RPMI8226 (cell line): Measurements from ENCODE around the gene FILIP1L.

Source experiments
- DNase-seq: peaks from one replicate; pipeline ENCODE4 v3.0.0-alpha.2; 2015

FILIP1L gene

DNA sequence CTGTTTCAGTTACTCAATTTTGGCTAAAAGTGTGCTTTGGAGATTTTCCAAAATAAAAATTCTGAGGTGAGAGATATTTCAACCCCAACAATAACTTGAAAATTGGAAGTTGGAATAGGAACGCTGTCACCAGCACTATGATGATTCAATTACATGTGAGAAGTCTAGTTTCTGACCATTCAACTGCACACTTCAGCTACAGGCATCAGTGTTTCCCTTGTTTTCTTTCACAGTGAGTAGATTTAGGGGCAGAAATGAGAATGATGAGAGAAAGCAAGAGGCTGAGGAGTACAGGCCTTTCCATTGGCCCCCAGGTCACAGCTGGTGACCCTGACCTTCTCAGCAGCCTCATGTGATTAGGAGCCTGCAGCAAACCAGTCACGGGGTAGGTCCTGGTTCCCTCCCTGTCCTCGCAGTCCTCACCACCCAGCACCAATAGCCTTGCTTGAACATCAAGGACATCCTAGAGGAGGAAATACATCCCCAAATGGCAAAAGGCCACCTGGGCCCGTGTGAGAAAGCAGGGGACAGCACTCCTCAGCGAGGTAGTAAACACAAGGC, 10.0 kb upstream of the FILIP1L start:
- DNase-seq, result no peak

DNA sequence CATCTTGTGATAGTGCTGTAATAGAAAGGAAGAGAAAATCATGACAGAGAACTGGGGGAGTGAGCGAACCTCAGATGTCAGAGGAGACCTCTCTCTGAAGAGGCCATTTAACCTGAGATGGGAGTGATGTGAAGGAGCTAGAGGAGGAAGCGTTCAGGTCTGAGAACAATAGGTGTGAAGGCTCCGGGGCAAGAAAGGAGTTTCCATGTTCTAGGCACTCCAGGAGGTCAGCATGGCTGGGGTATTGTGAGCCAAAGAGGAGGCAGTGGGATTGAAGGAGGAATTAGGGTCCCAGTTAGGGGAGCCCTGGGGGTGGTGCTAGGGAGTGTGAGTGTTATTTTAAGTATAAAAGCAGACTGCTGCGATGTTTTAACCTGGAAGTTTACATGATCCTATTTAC, 8.8 kb upstream of the FILIP1L start:
- no peak for DNase-seq

DNA sequence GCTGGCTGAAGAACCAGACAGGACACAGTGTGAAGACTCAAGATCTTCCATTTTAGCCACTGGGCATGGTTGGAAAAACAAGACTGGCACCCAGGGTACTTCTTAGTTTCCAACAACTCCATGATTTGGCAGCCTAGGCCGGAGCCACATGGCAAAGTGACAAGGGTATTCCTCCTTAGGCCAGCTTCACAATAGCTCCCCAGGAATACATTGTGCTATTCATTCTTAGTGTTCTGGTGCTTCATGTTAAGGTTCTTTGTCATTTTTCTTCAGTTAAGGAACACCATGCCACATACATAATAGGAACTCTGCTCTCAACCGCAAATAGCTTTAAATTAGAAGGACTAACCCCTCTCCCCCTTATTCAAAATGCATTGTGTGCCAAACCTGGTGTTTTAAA, 8.0 kb upstream of the FILIP1L start:
- DNase-seq, result no peak

DNA sequence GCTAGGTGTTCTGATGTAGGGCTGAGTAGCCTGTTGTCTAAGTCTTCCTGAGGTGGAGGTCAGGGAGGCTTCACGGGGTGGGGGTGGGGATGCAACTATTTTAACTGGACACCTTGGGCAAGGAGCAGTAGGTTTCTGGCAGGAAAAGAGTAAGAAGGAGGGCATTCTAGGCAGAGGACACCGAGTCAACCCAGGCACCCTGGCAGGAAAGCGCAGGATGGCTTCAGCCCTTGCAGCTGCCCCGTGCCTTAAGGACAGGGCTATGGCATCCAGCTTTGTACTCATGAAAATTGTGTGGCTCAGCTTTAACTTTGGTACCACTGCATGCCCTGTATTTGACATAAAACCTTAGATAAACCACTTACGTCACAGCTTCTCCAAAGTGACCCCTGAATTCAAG, 6.4 kb upstream of the FILIP1L start:
- no peak for DNase-seq

DNA sequence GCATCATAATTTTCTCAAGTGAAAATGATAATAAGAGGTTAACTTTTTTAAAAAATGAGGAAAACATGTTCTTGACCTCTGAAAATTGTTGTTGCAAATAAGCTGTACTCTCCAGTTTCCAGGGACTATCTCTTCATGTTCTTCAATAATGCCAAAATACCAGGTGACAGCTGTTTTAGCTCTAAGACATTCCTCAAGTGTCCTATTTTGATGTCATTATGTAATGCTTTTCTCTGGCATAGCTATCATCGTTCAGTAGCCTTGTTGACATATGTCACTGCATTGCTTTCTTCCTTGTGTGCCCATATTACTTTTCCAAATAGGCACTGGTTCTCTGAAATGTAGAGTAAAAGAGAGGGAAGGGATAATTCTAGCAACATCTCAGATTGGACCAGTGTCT, 5.7 kb upstream of the FILIP1L start:
- DNase-seq, result no peak

DNA sequence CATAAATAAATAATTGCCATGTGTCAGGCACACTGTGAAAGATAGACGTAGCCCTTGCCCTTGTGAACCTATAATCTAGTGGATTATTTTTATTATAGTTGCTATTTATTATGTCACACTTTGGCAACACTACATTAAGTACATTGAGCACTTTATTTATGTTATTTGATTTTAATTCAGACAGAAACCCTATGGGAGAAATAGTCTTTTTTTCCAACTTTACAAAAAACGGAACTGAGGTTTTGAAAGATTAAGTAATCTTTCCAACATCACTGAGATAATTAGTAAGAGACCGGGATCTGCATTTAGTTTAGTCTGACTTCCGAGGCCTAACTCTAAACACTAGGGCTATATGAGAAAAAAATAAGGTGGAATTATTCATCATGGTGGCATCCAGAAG, 2.8 kb upstream of the FILIP1L start:
- DNase-seq, result no peak

DNA sequence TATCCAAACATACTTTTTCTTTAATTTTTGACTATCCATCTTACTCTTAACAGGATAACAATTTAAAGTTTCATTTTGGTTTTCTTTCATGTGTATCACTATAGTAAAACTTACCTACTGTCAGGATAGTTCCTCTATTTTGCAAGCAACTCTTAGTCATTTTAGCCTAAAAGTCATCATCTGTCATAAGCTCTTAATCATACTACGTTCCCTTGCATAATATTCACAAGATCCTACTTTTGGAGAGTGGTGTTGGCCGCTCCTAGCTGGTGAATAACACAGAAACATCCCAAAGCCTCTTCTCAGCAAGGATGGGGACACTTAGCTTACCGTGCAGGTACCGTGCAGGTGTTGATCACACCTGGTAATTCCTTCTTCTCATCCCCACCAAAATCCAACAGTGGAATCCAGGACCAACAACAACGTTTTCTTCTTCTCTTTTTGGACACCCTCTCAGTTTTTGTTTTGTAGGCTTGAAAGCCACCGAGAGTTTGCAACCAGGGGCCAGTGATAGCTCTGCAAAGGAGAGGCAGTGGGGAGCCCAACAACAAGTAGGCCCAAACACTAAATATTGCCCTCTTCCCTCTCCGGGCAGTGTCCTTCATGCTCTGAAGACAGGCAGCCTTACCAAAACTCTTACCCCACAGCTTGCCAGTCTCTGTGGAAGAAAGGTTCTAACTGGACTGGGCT, 433 bp downstream of the FILIP1L start:
- no peak for DNase-seq

DNA sequence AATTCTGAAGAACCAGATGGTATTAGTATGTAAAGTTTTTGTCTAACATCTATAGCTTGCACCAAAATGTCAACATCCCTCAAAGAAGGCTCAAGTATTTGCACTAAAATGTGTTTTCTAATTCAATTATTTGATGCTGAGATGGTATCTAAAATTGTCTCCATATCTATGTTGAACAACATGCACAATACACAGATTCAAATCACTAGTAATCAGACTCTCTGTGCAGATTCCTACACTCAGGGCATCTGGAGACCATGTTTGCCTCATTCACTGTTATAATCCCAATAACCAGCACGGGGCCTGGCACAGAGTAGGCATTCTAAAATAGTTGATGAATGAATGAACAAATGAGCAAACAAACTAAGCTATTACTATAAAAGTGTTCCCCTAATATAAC, 2.6 kb downstream of the FILIP1L start:
- no peak for DNase-seq

DNA sequence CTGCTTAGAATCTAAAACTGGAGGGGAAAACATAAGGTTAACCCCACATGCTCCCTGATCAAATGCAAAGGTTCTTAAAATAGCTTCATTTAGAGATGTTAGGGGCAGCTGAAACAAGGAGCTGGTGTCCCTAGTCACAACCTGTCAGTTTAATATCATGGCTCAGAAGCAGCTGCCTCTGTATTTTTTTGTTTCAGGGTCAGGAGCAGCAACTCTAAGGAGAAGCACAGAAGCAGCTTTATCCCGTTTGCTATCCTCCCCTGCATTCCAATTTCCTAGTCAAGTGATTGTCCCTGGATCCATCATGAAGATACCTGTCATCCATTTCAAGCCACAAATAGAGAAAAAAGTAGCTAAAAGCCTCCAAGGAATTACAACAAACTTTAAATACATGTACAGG, 4.1 kb downstream of the FILIP1L start:
- no peak for DNase-seq

DNA sequence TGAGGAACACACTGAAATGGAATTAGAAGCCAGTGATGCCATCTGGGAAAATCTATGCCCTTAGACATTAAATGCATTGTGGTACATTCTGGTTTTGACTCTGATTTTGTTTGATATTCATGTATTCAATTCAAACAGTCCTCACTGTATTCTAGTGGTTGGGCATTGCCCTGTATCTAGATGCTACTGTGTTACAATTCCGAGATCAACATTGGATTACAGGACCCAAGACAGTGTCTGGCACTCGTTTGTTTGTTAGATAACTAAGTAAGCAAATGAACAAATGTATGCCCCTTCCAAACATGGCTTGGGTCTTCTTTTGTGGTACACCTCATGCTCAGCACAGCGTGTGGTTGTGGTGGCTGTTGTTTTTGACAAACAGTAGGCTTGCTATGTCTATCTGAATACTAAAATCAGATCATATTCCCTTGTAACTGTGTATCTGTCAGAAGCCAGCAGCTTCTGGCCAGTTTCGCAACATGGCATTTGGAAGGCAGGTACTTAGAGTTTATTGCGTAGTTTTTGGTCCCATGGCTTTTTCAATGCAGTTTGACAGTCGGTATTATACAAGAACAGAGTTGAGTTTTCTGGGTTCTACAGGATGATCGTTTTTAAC, 5.7 kb downstream of the FILIP1L start:
- DNase-seq, result no peak

DNA sequence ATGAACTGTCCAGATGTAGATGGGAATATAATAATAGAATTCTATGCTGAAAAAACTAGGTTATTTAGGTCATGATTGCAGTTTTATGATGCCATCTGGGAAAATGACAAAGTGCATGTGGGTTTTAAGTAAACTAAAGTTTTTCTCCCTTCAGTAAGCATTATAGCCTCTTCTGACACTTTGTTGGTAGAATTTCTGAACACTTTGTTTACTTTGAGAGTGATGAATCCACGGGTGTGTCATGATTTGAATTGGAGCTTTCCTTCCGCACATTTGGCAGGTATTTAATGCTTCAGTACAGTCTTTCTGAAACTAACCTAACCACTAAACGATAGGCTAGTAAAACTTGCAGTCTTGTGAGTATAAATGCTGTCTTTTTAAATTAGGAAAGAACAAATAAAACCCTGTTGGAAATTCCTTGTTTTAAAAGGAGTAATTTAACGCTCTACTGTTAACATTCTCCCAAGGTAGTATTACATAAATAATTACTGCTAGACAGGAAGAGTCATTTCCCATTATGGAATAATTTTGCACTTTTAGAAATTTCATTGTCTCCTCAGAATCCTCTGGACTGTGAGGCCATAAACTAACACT, 7.0 kb downstream of the FILIP1L start:
- DNase-seq, result no peak

DNA sequence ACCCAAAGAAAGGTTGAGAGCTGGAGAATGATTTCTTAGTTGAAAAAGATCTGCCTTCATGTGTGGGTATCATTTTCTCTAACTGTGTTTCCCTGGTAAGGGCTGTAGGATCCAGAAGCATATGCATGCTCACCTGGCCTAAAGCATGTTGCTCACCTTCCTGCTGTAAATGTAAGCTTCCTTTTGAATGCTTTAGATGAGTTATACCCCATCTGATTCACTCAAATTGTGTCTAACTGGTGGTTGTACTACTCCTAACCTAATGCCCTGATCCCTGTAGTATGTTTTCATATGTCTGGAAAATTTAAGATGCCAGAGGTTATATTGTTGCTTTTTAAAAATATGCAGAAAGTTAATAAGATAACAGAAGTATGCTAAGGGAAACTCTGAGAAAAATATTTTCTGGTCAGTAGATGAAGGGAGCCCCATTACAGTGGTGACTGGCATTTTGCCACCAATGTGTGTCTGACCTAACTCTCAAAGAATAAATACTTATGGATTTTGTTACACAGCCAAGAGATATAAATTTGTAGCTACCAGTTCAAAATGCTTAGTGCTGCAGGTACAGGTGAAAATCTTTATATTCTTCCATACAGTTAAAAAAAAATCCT, 7.7 kb downstream of the FILIP1L start:
- no peak for DNase-seq

DNA sequence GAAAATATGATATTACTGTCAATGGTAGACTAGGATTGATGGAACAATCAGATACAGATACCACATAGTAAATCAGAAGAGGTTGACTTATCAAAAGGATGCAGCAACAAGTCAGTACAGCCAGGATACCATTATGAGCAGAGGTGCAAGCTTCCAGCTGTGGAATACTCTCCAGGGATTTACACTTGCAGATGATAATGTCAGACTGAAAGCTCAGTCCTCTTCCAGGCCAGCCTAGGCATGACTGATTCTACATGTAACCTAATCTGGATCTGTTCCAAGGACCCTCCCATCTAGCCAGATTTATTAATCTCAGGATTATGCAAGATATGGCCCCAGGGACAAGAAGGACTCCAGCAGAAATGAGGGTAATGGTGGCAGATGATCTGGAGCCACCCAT, 8.2 kb downstream of the FILIP1L start:
- no peak for DNase-seq

DNA sequence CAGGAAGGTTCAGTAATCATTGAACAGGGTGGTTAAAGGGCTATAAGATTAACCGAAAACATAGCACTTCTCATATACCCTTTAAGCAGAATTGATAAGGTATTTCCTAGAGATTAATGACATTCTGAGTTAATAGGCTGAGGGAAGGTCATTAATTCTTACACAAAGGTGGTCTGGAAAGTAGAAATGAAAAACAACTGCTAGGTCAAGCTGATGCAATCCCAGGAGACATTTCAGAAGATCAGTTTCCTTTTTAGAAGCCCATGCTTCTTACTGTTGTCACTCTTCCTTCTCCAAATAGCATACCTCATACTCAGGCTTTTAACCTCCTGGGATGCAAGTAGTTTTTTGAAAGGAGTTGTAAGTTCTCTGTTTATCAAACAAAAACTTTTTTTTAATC, 8.8 kb downstream of the FILIP1L start:
- DNase-seq, result no peak

DNA sequence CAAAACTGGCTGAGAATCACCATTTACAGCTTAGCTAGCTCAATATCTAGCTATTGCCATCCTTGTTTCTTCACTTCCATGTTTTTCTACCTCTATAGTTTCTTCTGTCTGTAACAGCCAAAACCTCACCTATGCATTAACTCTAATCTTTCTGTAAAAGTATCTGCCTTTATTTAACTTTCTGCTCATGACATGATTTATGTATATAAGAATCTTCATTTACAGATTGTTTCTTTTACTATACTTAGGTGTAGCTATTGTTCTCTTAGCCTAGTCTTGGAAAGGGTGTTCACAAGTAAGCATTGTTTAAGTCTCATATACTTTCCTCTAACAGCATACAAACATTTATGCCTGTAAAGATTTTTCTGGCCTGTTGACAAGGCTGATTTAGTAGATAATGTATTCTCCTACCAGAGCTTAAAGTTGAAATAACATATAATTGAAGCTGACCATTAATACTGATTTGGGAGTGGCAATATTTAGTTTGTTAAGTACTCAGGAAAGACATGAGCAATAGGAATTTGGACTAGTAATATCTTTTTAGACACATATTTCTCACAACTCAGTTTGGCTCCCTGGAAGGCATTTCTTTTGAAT, 9.4 kb downstream of the FILIP1L start:
- no peak for DNase-seq

DNA sequence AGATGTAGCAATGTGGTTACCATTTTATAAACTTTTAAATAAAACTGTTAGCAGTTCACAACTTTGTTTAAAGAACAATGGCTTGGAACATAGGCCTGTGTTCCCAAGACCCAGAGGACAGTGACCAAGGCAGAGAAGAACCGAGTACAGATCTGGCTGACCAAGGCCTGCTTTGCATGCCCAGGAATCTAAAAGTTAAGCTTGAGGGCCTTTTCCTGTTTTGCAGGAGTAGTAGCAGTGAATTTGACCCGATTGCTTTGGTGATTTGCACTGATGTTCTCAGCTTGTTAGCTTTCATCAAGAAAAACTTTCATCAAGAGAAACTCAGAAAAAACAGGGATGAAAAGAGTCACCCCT, 9.9 kb downstream of the FILIP1L start:
- no peak for DNase-seq

DNA sequence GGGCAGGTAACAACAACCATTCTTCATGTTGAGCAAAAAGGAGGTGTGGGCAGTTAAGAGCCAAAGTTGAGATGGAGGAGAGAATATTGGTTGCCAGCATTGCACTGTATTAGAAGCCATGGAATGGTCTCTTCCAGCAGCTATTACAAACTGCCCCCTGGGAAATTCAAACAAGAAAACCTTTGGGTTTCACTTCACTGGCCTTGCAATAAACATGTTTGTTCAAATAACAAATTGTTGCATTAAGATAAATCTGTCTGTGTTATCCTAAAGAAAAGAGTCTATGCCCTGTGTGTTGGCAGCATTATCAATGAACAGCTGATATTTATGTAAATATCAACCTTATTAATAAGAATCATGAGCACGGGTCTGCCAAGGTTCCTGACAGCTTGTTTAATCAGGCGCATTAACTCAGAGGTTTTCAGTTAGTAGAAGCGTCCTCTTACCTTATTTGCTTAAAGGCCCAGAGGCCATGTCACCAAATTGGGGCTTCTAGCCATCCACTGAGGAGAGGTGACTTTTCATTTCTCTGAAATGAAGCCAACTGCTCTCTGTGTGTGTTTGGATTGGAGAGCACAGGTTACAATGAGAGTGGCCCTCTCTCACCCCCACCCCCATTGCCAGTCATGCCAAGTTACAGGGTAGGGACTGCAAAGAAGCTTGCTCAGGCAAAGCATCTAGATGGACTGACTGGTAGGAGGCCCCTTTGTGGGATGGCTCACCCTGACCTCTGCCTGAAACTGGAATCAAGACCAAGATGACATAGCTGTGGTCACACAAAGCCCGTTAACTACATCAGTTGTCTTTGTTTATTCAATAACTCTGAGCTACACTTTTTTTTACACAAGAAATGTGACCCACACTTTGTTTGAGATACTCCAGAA, 10.5 kb downstream of the FILIP1L start:
- DNase-seq, result no peak

DNA sequence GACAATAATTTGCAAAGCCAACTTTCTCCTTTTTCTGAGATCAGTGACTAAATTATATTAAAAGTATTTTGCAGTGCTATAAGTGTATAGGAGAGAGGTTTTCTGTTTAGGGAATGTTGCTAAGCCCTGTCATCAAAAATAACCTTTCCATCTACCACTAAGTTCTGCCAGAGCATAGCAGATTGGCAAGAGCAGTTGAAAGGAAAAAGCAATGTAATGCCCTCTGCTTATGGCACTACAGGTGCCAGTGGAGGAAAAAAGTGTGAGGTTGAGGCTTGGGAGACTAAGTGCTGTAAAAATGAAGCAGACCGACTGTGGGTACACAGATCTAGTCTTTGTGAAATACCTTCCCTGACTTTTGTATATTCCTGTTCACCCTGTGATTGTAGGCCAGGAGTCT, 11.5 kb downstream of the FILIP1L start:
- no peak for DNase-seq

DNA sequence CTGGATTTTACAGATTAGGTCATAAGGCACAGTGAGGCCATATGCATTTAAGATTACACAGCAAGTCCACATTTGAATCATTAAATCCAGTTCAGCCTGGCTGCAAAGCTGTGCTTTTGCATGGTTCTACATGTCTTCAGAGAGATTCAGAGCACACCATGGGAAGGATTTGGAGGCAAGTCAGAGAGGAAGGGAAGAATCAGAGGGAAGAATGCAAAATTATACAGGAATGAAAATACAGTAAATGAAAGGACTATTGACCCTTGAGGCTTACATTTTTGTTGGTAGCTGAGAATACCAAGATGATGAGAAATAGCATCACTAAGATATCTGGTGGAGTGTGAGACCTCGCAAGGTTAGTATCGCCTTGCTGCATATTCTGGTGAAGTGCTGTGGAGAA, 13.9 kb downstream of the FILIP1L start:
- DNase-seq, result no peak

DNA sequence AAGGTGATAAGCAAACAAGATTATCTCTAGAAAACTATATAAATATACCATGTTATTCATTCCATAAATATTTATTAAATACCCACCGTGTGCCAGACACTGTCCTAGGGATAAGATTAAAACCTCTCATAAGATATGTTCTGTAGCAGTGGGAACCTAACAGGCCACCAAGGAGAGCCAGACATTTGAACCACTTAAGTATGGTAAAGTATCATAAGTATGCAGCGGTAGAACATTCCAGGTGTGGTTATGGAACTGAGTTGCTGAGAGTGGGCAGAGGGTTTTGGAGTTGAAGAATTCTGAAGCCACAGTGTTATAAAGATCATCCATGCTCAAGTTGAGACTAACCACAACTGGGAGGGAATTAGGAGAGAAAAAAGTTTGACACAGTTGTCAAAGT, 14.7 kb downstream of the FILIP1L start:
- DNase-seq, result no peak

DNA sequence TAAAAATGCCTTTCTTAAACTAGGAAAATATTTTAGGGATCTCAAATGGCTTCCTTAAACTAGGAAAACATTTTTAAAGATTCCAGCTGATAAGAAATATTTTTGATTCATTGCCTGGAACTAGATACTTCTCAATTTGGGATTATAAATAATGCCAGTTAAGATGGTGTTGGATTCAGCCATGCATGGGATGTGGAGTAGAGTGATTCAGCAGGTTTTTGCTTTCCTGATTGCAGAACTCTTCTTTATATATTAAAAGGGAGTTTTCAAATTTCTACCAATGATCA, 15.6 kb downstream of the FILIP1L start:
- no peak for DNase-seq

DNA sequence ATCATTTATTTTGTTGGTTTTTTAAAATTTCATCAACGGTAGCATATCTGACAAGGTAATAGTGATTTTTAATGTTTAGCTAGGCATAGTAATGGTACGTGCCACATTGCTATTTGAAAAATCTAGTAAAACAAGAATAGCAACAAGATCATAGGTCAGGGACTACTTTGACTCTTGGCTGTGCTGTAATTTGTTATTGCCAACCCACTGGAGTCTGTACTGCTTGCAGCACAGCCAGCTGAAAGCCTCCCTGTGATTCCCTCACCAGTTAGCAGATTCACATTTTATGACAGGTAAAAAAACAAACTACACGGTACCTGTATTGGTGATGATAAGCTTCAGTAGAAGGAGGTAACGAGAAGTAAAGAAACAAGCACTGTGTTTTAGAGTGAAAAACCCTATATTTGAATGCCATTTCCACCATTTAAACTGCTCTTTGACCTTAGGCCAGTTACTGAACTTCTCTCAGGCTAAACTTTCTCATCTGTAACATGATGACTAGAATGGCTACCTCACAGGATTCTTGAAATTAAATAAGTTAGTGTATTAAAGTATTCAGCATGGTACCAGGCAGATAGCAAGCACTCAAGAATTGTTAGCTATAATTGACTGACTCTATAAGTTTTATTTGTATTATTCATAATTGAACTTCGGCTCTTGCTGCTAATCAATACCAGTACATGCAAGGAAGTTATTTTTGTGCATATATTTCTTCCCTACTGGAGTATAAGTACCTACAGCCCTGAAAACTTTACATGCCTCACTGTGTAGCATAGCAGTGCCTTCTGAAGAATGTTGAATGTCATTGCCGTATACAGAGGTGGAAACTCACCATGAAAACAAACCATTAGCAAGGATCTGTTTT, 16.1 kb downstream of the FILIP1L start:
- DNase-seq, result no peak
